Activated T-cell treated with anti-CD3 and anti-CD28 coated beads, Interleukin-2, amount 50 U/mL, for 4 hours (primary cell): ENCODE measurements around the gene PLCL2. TPM values are rescaled to one million over a fixed set of nuclear protein-coding genes. Genes with fewer than 3 reads are reported as not detected.
"Not testable (repeated sequence)": the region's sequence is repeated elsewhere in the genome, so short reads cannot be mapped to it uniquely, and the experiment has no call there.

Experiments used
- ATAC-seq, 2 donors: fragments of 200-7000 bp; cut with Tn5 transposase; one replicate each; pipeline ENCODE4 v1.10.0; 2021
- DNase-seq: peaks from one replicate; pipeline ENCODE4 v3.0.0-alpha.2; 2020
- H3K27me3 Mint-ChIP-seq: one replicate; pipeline ENCODE4 v1.8.0; 2021; ENCODE audit warnings: low read depth, mixed read lengths
- H3K36me3 Mint-ChIP-seq: one replicate; pipeline ENCODE4 v1.8.0; 2022; ENCODE audit warnings: mixed read lengths; ENCODE audit not compliant: insufficient read depth
- H3K4me1 Mint-ChIP-seq: one replicate; pipeline ENCODE4 v1.8.0; 2021; ENCODE audit warnings: low read depth, mixed read lengths
- H3K4me3 Mint-ChIP-seq: one replicate; pipeline ENCODE4 v1.8.0; 2021; ENCODE audit warnings: mild to moderate bottlenecking, moderate library complexity, mixed read lengths
- H3K9me3 Mint-ChIP-seq: one replicate; pipeline ENCODE4 v1.8.0; 2021; ENCODE audit warnings: mixed read lengths
- total RNA-seq, 3 donors: library from RNA; stranded (reverse); gene quantifications; one replicate each; pipeline ENCODE4 v1.2.1, GENCODE V29; 2021

The PLCL2 gene
- total RNA-seq, 3 donors from 2014 or later = 12.6 to 14.2 (median 12.7) TPM

- Mint-ChIP-seq H3K27me3 (no peaks in the 10 kb centered on the region), H3K36me3 (no peaks in the 10 kb centered on the region), H3K4me3 (no peak overlapping the region), H3K9me3 (no peaks in the 10 kb centered on the region), H3K4me1 (no peaks in the 10 kb centered on the region)
- ATAC-seq (no peak), DNase-seq (no peak)
Observed at GRCh38 chr3:17119201-17120072, 234.7 kb downstream of the PLCL2 start.

DNA sequence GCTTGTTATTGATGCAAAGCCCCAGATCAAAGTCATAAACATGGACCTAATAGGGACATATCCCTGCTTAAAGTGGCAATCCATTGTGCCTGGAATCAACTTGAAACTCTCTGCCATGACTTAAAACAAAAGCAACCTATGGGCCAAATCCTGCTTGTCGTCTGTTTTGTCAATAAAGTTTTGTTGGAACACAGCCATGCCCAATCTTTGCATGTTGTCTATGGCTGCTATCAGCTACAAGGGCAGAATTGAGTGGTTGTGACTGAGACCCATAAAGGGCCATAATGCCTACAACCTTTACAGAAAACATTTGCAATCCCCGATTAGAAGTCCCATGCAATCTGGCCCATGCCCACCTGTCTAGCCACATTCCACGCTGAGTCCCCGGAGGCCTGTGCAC lies 235.4 kb downstream of the PLCL2 start:
- no peak for DNase-seq
- H3K4me3 Mint-ChIP-seq = no peak overlapping the region

GRCh38 chr3:17121336-17121735 lies 236.6 kb downstream of the PLCL2 start:
- no peaks in the 10 kb centered on the region for H3K4me1 Mint-ChIP-seq
- H3K36me3 Mint-ChIP-seq = no peaks in the 10 kb centered on the region
- H3K9me3 Mint-ChIP-seq = no peaks in the 10 kb centered on the region
- no peak for ATAC-seq
- no peak for DNase-seq
- no peak overlapping the region for H3K4me3 Mint-ChIP-seq
- no peaks in the 10 kb centered on the region for H3K27me3 Mint-ChIP-seq

More for the DNA sequence above, 235.4 kb downstream of the PLCL2 start:
- Mint-ChIP-seq H3K4me1 (no peaks in the 10 kb centered on the region), H3K27me3 (no peaks in the 10 kb centered on the region), H3K36me3 (no peaks in the 10 kb centered on the region), H3K9me3 (no peaks in the 10 kb centered on the region)
- ATAC-seq = no peak

- H3K4me3 Mint-ChIP-seq = no peak overlapping the region
- no peak for ATAC-seq
- no peaks in the 10 kb centered on the region for H3K36me3 Mint-ChIP-seq
- no peak for DNase-seq
- H3K9me3 Mint-ChIP-seq = peaks cover 7% of the 10 kb centered on the region
- H3K27me3 Mint-ChIP-seq = no peaks in the 10 kb centered on the region
- no peaks in the 10 kb centered on the region for H3K4me1 Mint-ChIP-seq
Observed at GRCh38 chr3:17122758-17123157, 238.0 kb downstream of the PLCL2 start.

- H3K4me3 Mint-ChIP-seq = no peak overlapping the region
- ATAC-seq (no peak), DNase-seq (no peak)
- H3K27me3 Mint-ChIP-seq = no peaks in the 10 kb centered on the region
- H3K9me3 Mint-ChIP-seq = peaks cover 10% of the 10 kb centered on the region
- peaks cover 1% of the 10 kb centered on the region for H3K36me3 Mint-ChIP-seq
- H3K4me1 Mint-ChIP-seq = no peaks in the 10 kb centered on the region
Observed at GRCh38 chr3:17125738-17126442, 241.1 kb downstream of the PLCL2 start.

DNA sequence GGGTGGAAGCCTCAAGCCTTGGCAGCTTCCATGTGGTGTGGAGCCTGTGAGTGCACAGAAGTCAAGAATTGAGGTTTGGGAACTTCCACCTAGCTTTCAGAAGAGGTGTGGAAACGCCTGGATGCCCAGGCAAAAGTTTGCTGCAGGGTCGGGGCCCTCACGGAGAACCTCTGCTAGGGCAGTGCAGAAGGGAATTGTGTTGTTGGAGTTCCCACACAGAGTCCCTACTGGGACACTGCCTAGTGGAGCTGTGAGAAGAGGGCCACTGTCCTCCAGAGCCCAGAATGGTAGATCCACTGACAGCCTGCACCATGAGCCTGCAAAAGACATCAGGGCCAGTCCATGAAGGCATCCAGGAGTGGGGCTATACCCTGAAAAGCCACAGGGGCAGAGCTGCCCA lies 243.9 kb downstream of the PLCL2 start:
- H3K4me3 Mint-ChIP-seq, H3K36me3 Mint-ChIP-seq, DNase-seq, ATAC-seq, H3K27me3 Mint-ChIP-seq, H3K4me1 Mint-ChIP-seq: not testable (repeated sequence)
- H3K9me3 Mint-ChIP-seq = peaks cover 10% of the 10 kb centered on the region

DNA sequence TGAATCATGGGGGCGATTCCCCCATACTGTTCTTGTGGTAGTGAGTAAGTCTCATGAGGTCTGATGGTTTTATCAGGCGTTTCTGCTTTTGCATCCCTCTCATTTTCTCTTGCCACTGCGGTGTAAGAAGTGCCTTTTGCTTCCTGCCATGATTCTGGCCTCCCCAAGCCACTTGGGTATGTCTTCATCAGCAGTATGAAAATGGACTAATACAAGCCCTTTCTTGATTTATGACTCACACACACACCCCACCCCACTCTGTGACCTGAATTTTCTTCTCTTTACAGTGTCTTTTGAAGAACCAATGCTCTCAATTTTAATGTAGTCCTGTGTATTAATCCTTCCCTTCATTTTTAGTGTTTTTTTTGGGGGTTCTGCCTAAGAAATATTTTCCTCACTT lies 244.8 kb downstream of the PLCL2 start:
- no peaks in the 10 kb centered on the region for H3K4me1 Mint-ChIP-seq
- no peak overlapping the region for H3K4me3 Mint-ChIP-seq
- H3K36me3 Mint-ChIP-seq = peaks cover 1% of the 10 kb centered on the region
- DNase-seq (no peak), ATAC-seq (no peak)
- peaks cover 10% of the 10 kb centered on the region for H3K9me3 Mint-ChIP-seq
- H3K27me3 Mint-ChIP-seq = no peaks in the 10 kb centered on the region

- Mint-ChIP-seq H3K9me3 (peaks cover 16% of the 10 kb centered on the region), H3K4me1 (no peaks in the 10 kb centered on the region), H3K27me3 (no peaks in the 10 kb centered on the region), H3K4me3 (no peak overlapping the region), H3K36me3 (peaks cover 1% of the 10 kb centered on the region)
- no peak for ATAC-seq
- DNase-seq = no peak
Observed at GRCh38 chr3:17130956-17131355, 246.2 kb downstream of the PLCL2 start.

DNA sequence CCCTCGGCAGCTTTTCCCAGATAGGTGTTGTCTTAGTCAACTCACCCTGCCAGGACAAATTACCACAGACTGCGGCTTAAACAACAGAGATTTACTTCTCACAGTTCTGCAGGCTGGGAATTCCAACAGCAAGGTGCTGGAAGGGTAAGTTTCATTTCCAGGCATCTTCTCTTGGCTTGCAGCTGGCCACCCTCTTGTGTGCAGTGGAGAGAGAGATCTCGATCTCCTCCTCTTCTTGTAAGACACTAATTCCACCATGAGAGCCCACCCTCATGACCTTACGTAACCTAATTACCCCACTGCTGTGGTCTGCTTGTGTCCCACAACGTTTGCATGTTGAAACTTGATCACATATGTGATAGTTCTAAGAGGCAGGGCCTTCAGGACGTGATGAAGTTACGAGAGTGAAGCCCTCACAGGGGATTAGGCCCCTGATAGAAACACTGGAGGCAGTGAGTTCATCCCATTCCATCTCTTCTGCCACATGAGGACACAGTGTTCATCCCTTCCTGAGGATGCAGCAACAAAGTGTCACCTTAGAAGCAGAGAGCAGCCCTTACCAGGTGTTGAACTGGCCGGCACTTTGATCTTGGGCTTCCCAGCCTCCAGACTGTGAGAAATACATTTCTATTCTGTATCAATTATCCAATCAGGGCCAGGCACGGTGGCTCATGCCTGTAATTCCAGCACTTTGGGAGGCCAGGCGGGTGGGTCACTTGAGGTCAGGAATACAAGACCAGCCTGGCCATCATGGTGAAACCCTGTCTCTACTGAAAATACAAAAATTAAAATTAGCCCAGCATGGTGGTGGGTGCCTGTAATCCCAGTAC lies 247.7 kb downstream of the PLCL2 start:
- Mint-ChIP-seq H3K9me3 (peaks cover 12% of the 10 kb centered on the region), H3K27me3 (no peaks in the 10 kb centered on the region), H3K4me1 (no peaks in the 10 kb centered on the region), H3K4me3 (no peak overlapping the region), H3K36me3 (peaks cover 1% of the 10 kb centered on the region)
- DNase-seq (no peak), ATAC-seq (no peak)

- Mint-ChIP-seq H3K27me3 (no peaks in the 10 kb centered on the region), H3K4me3 (no peak overlapping the region), H3K36me3 (peaks cover 1% of the 10 kb centered on the region), H3K4me1 (no peaks in the 10 kb centered on the region), H3K9me3 (peaks cover 6% of the 10 kb centered on the region)
- no peak for ATAC-seq
- no peak for DNase-seq
Observed at GRCh38 chr3:17133632-17134545, 249.1 kb downstream of the PLCL2 start.

DNA sequence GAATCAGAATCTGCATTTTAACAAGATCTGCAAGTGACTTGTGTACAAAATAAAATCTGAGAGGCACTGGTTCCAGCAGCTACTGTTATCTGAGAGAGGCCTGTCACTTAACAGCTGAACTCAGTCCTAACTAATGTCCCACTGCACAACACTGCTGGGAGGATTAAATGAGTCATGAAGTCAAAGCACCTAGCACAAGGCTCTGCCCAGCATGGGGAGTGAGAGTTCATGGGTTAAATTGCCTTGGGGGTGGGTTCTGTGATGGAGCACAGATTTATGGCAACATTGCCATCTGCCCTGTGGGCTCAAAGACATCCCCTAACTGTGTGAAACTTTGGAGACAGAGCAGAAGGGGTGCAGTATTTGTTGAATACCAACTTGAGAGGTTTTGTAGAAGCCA lies 250.9 kb downstream of the PLCL2 start:
- no peaks in the 10 kb centered on the region for H3K27me3 Mint-ChIP-seq
- ATAC-seq (no peak), DNase-seq (no peak)
- H3K9me3 Mint-ChIP-seq = peaks cover 6% of the 10 kb centered on the region
- no peak overlapping the region for H3K4me3 Mint-ChIP-seq
- no peaks in the 10 kb centered on the region for H3K4me1 Mint-ChIP-seq
- H3K36me3 Mint-ChIP-seq = no peaks in the 10 kb centered on the region

DNA sequence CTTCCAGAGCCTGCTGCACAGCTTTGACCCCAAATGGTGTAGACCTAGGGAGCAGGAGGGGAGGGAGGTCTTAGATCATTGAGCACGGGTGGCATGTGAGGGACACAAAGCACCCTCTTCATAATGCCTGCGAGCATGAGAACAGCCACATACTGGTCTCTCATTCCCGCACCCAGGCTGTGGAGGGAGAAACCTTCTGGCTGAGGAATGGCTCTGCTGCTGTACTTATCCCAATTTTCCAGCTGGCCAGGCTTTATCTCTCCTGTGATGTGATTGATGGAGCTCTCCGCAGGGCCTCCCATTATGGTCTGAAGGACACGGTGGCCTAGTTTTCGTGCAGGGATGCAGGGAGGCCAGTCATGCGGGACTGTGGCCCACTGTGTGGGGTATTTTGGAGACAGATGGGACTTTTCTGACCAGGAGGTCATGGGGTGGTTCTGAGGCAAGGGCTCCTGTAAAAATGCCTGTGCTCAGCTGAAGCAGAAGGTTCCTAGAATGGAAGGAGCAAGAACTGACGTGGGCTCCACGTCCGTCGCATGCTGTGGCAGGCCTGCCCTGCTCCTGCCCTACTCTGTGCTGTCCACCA lies 251.5 kb downstream of the PLCL2 start:
- no peak for ATAC-seq
- no peak overlapping the region for H3K4me3 Mint-ChIP-seq

DNA sequence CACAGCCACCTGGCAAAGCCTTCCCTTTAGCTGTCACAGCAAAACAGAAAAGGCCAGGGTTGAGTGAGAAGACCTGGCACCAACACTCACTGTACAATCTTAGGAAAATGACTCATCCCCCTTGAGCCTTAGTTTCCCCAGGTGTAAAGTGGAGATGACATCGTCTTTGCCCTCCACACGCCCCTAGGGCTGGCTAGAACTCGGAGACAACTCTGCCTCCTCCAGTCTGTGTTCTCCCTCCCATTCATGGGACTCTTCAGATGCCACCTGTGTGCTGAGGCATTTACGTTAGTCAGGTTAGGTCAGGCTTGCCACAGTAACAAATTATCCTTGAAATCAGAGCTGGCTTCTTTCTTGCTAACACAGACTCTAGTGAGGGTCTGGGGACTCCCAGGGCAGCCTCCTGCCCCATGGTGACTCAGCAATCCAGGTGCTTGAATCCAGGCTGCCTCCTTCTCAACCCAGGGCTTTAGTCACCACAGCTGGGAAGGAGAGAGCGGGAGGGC lies 252.6 kb downstream of the PLCL2 start:
- Mint-ChIP-seq H3K4me1 (no peaks in the 10 kb centered on the region), H3K36me3 (no peaks in the 10 kb centered on the region), H3K9me3 (peaks cover 6% of the 10 kb centered on the region), H3K27me3 (no peaks in the 10 kb centered on the region), H3K4me3 (no peak overlapping the region)
- DNase-seq (no peak), ATAC-seq (no peak)

More for the DNA sequence above, 251.5 kb downstream of the PLCL2 start:
- H3K4me1 Mint-ChIP-seq = no peaks in the 10 kb centered on the region
- no peaks in the 10 kb centered on the region for H3K36me3 Mint-ChIP-seq
- H3K9me3 Mint-ChIP-seq = peaks cover 6% of the 10 kb centered on the region
- H3K27me3 Mint-ChIP-seq = no peaks in the 10 kb centered on the region
- DNase-seq = no peak
